Measurements from ENCODE around the gene SH3TC1. TPM values are rescaled to one million over a fixed set of nuclear protein-coding genes. Genes with fewer than 3 reads are reported as not detected.

The SH3TC1 gene
- polyA plus RNA-seq, 1 donor (not counting 4 experiments of a cell fraction or from before 2014, with no cell fraction given) = 12.3 TPM

GRCh38 chr4:8267077-8267476, 68.0 kb downstream of the SH3TC1 start:
- DNase-seq (ENCODE audit: low read depth, low spot score) = no peak
- no peak overlapping the region for H2AFZ ChIP-seq (ENCODE audit: control insufficient read depth, low read length)
- no peaks in the 10 kb centered on the region for H3K4me1 ChIP-seq (ENCODE audit: control insufficient read depth, extremely low read depth, insufficient read depth, low read length)
- H3K79me2 ChIP-seq (ENCODE audit: control insufficient read depth, insufficient read depth, low read length) = no peaks in the 10 kb centered on the region
- peaks cover 37% of the 10 kb centered on the region for H3K27me3 ChIP-seq (ENCODE audit: control insufficient read depth, extremely low read depth, insufficient read depth, low read length)
- no peaks in the 10 kb centered on the region for H3K9me3 ChIP-seq (ENCODE audit: control insufficient read depth, low read depth, low read length)
- no peaks in the 10 kb centered on the region for H3K36me3 ChIP-seq (ENCODE audit: control insufficient read depth in 2 of 2, extremely low read depth in 1 of 2, insufficient read depth in 2 of 2, low read length in 2 of 2)
- TF ChIP-seq CTCF (optimal IDR thresholded peaks at IDR 0.05 in 1 of 3, IDR thresholded peaks at IDR 0.05 in 1 of 3, conservative IDR thresholded peaks at IDR 0.05 in 1 of 3; ENCODE audit: extremely low read depth in 1 of 3, insufficient read depth in 2 of 3, low read length in 3 of 3) (peak in 2 of 3 experiments; percentile 79 to 97), EZH2 (IDR thresholded peaks at IDR 0.05; ENCODE audit: low read length) (no peak)
- no peak overlapping the region for H3K9ac ChIP-seq (ENCODE audit: control insufficient read depth, extremely low read depth, insufficient read depth, low read length)
- no peak overlapping the region for H3K4me2 ChIP-seq (ENCODE audit: control insufficient read depth, extremely low read depth, insufficient read depth, low read depth, low read length)
- no peak overlapping the region for H3K27ac ChIP-seq (ENCODE audit: control insufficient read depth, insufficient read depth, low read length)
- H3K4me3 ChIP-seq (ENCODE audit: control insufficient read depth in 2 of 3, extremely low read depth in 1 of 3, insufficient read depth in 2 of 3, low read depth in 1 of 3, low read length in 3 of 3) = no peak overlapping the region
- H4K20me1 ChIP-seq (ENCODE audit: control insufficient read depth, extremely low read depth, insufficient read depth, low read length) = no peaks in the 10 kb centered on the region
- FAIRE-seq = peak; percentile 61
- no peaks in the 10 kb centered on the region for H3K9me1 ChIP-seq (ENCODE audit: control insufficient read depth, extremely low read depth, insufficient read depth, low read length)
- dilution Hi-C loops (cut with MboI; ENCODE audit: extremely low pct_ligation_motif_present, low sequenced_read_pairs) = loop anchor here (25.0 kb wide), 1 partner anchor 145 kb away; no protein-coding TSS in a partner anchor

- TF ChIP-seq EZH2 (IDR thresholded peaks at IDR 0.05; ENCODE audit: low read length) (no peak), CTCF (optimal IDR thresholded peaks at IDR 0.05 in 1 of 3, IDR thresholded peaks at IDR 0.05 in 1 of 3, conservative IDR thresholded peaks at IDR 0.05 in 1 of 3; ENCODE audit: extremely low read depth in 1 of 3, insufficient read depth in 2 of 3, low read length in 3 of 3) (no peak)
- no peaks in the 10 kb centered on the region for H3K9me1 ChIP-seq (ENCODE audit: control insufficient read depth, extremely low read depth, insufficient read depth, low read length)
Observed at GRCh38 chr4:8268211-8268610, 69.1 kb downstream of the SH3TC1 start.

More at GRCh38 chr4:8268211-8268610, 69.1 kb downstream of the SH3TC1 start:
- no peak overlapping the region for H3K4me2 ChIP-seq (ENCODE audit: control insufficient read depth, extremely low read depth, insufficient read depth, low read depth, low read length)
- dilution Hi-C loops (cut with MboI; ENCODE audit: extremely low pct_ligation_motif_present, low sequenced_read_pairs) = loop anchor here (25.0 kb wide), 1 partner anchor 144 kb away; no protein-coding TSS in a partner anchor
- no peak overlapping the region for H3K27ac ChIP-seq (ENCODE audit: control insufficient read depth, insufficient read depth, low read length)
- no peaks in the 10 kb centered on the region for H4K20me1 ChIP-seq (ENCODE audit: control insufficient read depth, extremely low read depth, insufficient read depth, low read length)
- H3K36me3 ChIP-seq (ENCODE audit: control insufficient read depth in 2 of 2, extremely low read depth in 1 of 2, insufficient read depth in 2 of 2, low read length in 2 of 2) = no peaks in the 10 kb centered on the region
- H3K79me2 ChIP-seq (ENCODE audit: control insufficient read depth, insufficient read depth, low read length) = no peaks in the 10 kb centered on the region
- no peak overlapping the region for H3K9ac ChIP-seq (ENCODE audit: control insufficient read depth, extremely low read depth, insufficient read depth, low read length)
- no peak for DNase-seq (ENCODE audit: low read depth, low spot score)
- FAIRE-seq = no peak
- H3K4me1 ChIP-seq (ENCODE audit: control insufficient read depth, extremely low read depth, insufficient read depth, low read length) = no peaks in the 10 kb centered on the region
- no peak overlapping the region for H2AFZ ChIP-seq (ENCODE audit: control insufficient read depth, low read length)
- H3K9me3 ChIP-seq (ENCODE audit: control insufficient read depth, low read depth, low read length) = no peaks in the 10 kb centered on the region
- H3K27me3 ChIP-seq (ENCODE audit: control insufficient read depth, extremely low read depth, insufficient read depth, low read length) = peaks cover 41% of the 10 kb centered on the region
- H3K4me3 ChIP-seq (ENCODE audit: control insufficient read depth in 2 of 3, extremely low read depth in 1 of 3, insufficient read depth in 2 of 3, low read depth in 1 of 3, low read length in 3 of 3) = no peak overlapping the region

All from keratinocyte (primary cell).